ENCODE results near the gene MCCC2.
A peak's percentile ranks its signal among the peaks of the same experiment; 100 is the strongest.
"Not testable (repeated sequence)": the region's sequence is repeated elsewhere in the genome, so short reads cannot be mapped to it uniquely, and the experiment has no call there.

Gene MCCC2

GRCh38 chr5:71586941-71587765 lies at the start of gene MCCC2:
Gene MCCC2, plus strand, starts transcription at chr5:71587340. Its CDS starts 86 bp downstream, at chr5:71587426.
- DNase-seq: peak; percentile 97

DNA sequence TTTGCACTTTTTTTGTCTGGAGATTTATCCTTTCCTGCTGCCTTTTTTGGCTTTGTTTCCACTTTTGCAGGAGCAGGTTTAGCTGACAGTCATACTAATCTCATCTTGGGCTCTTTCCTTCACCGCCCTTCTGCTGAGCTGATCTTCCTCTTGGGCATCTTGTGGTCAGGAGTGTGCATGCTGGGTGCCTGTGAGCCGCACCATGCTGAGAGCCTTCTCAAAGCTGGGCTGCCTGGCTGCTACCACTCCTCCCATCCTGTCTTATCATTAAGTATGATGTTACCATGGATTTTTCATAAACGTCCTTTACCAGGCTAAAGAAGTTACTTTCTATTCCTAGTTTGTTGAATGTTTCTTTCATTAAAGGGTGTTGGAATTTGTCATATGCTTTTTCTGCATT lies 49.5 kb upstream of the MCCC2 start:
- no peak for DNase-seq

DNA sequence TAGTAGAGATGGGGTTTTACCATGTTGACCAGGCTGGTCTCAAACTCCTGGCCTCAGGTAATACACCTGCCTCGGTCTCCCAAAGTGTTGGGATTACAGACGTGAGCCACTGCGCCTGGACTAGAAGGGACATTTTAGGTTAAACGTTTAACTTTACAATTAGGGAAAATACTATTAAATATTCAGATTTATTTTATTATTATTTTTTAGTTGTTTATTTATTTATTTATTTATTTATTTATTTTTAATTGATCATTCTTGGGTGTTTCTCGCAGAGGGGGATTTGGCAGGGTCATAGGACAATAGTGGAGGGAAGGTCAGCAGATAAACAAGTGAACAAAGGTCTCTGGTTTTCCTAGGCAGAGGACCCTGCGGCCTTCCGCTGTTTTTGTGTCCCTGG lies 36.3 kb upstream of the MCCC2 start:
- not testable (repeated sequence) for DNase-seq

DNA sequence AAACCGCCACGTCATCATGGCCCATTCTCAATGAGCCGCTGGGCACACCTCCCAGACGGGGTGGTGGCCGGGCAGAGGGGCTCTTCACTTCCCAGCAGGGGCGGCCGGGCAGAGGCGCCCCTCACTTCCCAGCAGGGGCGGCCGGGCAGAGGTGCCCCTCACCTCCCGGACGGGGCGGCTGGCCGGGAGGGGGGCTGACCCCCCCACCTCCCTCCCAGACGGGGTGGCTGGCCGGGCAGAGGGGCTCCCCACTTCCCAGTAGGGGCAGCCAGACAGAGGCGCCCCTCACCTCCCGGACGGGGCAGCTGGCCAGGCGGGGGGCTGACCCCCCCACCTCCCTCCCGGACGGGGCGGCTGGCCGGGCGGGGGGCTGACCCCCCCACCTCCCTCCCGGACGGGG lies 35.6 kb upstream of the MCCC2 start:
- not testable (repeated sequence) for DNase-seq

DNA sequence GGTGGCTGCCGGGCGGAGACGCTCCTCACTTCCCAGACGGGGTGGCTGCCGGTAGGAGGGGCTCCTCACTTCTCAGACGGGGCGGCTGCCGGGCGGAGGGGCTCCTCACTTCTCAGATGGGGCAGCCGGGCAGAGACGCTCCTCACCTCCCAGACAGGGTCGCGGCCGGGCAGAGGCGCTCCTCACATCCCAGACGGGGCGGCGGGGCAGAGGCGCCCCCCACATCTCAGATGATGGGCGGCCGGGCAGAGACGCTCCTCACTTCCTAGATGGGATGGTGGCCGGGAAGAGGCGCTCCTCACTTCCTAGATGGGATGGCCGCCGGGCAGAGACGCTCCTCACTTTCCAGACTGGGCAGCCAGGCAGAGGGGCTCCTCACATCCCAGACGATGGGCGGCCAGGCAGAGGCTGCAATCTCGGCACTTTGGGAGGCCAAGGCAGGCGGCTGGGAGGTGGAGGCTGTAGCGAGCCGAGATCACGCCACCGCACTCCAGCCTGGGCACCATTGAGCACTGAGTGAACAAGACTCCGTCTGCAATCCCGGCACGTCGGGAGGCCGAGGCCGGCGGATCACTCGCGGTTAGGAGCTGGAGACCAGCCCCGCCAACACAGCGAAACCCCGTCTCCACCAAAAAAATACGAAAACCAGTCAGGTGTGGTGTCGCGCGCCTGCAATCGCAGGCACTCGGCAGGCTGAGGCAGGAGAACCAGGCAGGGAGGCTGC lies 35.0 kb upstream of the MCCC2 start:
- not testable (repeated sequence) for DNase-seq

DNA sequence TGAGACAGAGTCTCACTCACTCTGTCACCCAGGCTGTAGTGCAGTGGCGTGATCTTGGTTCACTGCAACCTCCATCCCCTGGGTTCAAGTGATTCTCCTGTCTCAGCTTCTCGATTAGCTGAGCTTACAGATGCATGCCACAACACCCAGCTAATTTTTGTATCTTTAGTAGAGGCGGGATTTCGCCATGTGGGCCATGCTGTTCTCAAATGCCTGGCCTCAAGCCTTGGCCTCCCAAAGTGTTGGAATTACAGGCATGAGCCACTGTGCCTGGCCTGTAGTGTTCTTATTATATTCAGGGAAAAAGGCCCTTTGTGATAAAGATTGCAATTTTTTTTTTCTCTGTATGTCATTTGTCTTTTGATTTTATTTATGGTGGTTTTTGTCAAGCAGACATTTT lies 24.0 kb upstream of the MCCC2 start:
- DNase-seq: no peak

GRCh38 chr5:71564895-71565294 lies 22.2 kb upstream of the MCCC2 start:
- no peak for DNase-seq

DNA sequence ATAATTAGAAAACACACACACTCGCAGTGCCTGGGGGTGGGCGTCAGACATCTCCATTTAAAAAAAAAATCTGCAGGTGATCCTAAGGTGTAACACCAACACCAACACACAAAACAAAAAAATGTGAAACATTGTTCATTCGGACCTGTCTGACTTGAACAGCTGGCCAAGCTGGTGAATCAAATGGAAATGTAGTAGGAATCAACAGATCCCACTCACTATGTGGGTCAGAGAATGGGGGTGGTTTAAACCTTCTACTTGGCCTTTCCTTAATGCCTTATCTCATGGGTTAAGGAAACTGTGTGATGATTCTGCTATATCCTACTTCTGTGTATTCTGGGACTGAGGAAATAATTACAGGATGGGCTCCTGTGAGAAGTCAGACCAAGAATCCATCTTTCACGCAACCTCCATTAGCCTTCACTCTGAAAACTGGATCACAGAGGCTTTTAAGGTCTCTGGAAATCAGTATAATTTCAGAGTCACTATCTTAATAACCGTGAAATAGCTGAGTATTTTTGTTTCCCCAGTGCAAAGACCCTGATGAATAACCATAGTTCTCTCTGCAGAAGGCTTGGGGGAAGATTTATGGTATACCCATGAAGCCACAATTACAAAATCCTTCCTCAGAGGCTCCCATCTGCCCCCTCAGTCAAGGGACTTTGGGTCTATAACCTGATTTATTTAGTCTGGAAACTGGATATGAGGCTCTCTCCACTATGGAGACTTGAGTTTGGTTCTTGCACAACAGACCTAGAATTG lies 17.2 kb upstream of the MCCC2 start:
- no peak for DNase-seq

DNA sequence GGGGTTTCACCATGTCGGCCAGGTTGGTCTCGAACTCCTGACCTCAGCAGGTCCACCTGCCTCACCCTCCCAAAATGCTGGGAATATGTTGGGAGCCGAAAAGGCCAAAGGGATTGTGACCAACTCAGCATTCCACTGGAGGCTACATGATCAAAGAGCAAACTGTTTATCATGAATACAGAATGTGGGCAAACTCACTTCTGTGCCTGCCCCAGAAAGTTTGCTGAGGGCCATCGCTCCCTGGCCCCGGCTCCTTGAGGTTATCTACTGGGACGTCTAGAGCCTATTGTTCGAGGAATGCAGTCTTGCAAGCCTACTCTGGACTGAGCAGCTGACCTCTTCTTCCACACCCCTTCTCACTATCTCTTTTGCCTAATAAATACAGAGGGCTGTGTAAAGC lies 15.3 kb upstream of the MCCC2 start:
- DNase-seq: not testable (repeated sequence)

DNA sequence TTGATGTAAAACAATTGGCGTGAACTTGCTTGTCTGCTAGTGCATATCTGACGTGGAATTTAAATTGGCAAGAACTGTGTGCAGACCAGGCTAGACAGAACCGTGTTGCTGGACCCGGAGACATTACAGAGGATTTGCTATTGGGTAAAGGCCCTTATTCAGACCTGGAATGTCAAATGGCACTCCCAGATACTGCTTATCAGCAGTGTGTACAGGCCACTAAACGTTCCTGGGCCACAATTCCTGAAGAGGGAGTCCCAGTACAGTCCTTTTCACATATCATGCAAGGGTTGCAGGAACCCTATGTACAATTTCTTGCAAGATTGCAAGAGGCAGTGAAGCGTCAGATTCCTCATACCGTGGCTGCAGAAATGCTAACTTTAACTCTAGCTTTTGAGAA lies 13.5 kb upstream of the MCCC2 start:
- DNase-seq: no peak

DNA sequence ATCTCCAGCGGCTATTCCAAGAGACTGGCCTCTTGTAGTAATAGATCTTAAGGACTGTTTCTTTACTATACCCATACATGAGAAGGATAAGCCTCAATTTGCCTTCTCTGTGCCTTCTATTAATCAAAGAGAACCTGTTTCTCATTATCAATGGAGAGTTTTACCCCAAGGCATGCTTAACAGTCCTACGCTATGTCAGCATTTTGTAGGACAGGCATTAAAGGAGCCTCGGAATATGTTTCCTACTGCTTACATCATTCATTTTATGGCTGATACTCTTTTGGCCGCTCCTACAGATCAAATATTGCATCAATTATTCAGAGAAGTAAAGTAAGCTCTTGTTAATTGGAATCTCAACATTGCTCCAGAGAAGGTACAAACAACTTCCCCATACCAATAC lies 11.6 kb upstream of the MCCC2 start:
- DNase-seq: not testable (repeated sequence)

- DNase-seq: no peak
Observed at GRCh38 chr5:71576241-71576640, 10.9 kb upstream of the MCCC2 start.

- not testable (repeated sequence) for DNase-seq
Observed at GRCh38 chr5:71577839-71578238, 9.3 kb upstream of the MCCC2 start.

DNA sequence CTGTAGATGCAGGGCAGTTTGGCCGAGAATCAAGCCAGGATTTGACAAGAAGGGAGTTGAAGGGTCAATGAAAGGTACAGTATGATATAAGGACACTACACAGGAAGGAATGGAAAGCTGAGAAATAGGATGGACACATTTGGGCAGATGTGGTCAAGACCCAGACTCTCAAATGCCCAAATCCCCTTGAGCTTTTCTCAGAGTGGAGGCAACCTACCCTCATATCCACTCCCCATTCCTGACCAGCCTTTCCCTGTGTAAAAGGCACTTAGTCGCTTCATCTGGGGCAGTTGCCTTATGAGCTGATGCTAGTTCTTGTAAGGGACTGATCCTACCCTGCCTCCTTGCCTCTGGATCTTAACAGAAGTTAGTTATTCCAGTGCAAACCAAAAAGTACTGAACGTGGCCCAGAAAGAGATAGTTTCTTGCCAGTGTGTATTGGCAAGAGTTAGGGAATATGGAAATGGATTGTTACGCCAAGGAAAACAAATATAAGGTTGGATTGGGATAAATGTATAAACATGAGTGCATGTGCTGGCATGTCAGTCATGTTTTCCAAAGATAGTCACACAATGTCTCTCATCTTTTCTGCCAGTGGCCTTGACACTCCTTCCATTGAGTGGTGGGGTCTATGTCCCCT lies 4.1 kb upstream of the MCCC2 start:
- DNase-seq: no peak

DNA sequence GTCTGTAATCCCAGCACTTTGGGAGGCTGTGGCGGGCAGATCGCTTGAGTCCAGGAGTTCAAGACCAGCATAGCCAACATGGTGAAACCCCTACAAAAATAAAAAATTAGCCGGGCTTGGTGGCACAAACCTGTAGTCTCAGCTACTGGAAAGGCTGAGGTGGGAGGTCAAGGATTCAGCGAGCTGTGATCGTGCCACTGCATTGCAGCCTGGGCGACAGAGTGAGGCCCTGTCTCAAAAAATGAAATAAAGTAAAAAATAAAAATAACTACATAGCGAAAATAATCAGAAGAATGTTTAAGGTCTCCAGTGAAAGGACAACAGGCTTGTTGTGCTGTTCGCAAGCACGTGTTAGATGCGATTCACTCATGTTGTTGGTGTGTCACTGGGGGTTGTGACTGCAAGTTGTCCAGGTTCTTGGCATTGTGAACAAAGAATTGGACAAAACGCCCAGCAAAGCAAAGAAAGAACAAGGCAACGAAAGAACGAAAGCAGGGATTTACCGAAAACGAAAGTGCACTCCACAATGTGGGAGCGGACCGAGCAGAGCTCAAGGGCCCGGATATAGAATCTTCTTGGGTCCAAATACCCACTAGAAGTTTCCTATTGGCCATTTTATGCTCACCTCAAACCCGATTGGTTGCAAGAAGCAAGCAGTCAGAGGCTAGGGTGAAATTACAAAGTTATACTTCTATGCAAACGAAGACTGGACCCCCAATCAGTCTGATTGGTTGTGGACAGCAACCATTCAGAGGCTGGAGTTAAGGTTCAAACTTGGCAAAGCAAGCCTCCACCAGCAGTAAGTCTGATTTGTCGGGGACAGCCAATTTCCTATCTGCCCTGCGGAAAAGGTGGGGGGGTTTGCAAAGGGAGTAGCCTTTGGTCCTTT lies 844 bp upstream of the MCCC2 start:
- DNase-seq: no peak

DNA sequence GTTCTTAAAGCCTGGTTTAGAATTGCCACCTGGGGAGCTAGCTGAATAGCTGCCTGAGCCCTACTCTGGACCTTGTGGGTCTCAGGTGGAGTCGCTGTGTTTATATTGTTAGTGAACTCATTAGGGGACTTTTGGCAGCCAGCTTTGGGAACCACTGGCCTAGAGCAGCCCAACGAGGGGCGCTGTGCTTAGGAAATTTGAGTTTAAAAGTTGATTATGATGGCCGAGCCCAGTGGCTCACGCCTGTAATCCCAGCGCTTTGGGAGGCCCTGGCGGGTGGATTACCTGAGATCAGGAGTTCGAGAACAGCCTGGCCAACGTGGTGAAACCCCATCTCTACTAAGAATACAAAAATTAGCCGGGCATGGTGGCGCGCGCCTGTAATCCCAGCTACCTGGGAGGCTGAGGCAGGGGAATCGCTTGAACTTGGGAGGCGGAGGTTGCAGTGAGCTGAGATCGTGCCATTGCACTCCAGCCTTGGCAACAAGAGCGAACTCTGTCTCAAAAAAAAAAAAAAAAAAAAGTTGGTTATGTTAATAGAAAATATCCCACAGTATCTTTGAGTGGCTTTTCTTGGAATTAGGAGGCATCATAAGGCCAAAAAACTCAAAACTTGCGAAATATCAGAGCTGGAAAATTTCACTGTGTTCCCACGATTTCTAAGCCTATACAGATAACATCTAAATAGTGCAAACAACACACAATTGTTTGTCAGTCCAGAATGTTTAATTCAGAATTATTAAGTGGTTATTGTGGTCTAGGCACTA lies 809 bp downstream of the MCCC2 start:
- no peak for DNase-seq

DNA sequence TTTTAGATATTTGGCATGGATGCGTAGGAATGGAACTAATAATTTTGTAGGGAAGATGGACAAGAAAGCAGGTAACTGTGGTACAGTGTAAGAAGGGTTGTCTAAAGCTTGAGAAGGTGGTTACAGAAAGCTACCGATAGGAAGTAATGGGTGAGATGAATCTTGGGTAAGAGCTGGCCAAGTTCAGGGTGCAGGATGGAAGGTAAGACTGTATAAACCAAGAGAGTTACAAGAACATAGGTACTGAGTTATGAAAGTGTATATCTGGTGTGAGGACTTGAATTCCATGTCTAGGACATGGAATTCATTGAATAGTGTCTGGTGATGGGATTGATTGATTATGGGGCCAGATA lies 1.4 kb downstream of the MCCC2 start:
- DNase-seq: no peak

DNA sequence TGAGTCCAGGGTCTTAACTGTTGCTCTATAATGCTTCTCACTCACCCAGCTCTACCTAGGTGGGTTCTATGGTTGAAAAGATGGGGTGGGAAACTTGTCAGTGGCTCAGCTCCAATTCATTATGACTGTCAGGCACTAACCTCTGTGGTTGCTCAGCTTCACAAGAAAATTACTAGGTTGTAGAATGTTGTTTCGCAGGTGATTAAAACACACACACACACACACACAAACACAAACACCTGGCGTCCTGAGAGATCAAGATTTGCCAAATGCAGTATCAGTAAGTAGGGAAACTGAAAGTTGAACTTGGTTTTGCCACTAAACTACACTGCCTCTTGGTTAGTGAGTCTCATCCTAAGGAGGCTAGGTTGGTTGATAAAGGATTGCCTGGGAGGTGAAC lies 2.8 kb downstream of the MCCC2 start:
- DNase-seq: no peak

DNA sequence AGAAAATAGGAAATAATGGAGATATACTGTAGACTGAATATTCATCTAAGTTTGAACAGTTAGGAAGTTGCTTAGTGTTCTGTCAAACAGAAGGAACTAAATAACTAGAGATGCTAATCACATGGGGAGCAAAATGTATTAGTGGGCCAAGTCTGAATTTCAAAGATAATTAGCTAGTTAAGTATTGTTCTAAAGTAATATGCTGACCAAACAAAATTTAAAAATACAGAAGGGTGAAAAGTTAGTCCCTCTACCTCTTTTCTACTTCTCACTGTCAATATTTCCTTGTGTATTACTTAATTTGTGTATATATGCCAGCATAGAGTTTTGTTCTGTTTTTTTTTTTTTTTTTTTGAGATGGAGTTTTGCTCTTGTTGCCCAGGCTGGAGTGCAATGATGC lies 4.0 kb downstream of the MCCC2 start:
- no peak for DNase-seq

GRCh38 chr5:71596169-71596568 lies 9.0 kb downstream of the MCCC2 start:
- DNase-seq: no peak

- no peak for DNase-seq
Observed at GRCh38 chr5:71597001-71597400, 9.9 kb downstream of the MCCC2 start.
